Lower lobe of right lung (tissue), 2 donors: ENCODE measurements around the gene PMAIP1. TPM values are rescaled to one million over a fixed set of nuclear protein-coding genes. Genes with fewer than 3 reads are reported as not detected.
A peak's percentile ranks its signal among the peaks of the same experiment; 100 is the strongest.

Experiments
- ATAC-seq, 2 donors: fragments of 200-7000 bp; cut with Tn5 transposase; one replicate each; pipeline ENCODE4 v1.9.1; 2020 to 2022; ENCODE audit warnings: mild to moderate bottlenecking in 2 of 2, moderate library complexity in 2 of 2
- DNase-seq: peaks from one replicate; pipeline ENCODE4 v3.0.0-alpha.2; 2020
- H3K27ac ChIP-seq: fragments of 200-600 bp; one replicate; pipeline ENCODE4 v1.8.0; 2022
- H3K27me3 ChIP-seq: fragments of 200-600 bp; one replicate; pipeline ENCODE4 v1.8.0; 2022; ENCODE audit warnings: low read depth
- H3K36me3 ChIP-seq: fragments of 200-600 bp; one replicate; pipeline ENCODE4 v1.8.0; 2022; ENCODE audit warnings: mild to moderate bottlenecking
- H3K4me1 ChIP-seq: fragments of 200-600 bp; one replicate; pipeline ENCODE4 v1.8.0; 2022
- H3K4me3 ChIP-seq: fragments of 200-600 bp; one replicate; pipeline ENCODE4 v1.8.0; 2022; ENCODE audit warnings: mild to moderate bottlenecking
- H3K9me3 ChIP-seq: fragments of 200-600 bp; one replicate; pipeline ENCODE4 v1.8.0; 2022
- intact Hi-C: fragments of 100-400 bp; cut with DNase I; formaldehyde crosslinking; loops from one replicate; pipeline ENCODE4 v1.11.0; 2022
- total RNA-seq: library from RNA; stranded (reverse); fragmentation: NEBNext Ultra II Directional; extraction: Animal tissue kit (Norgen Biotek cat#: 25700); gene quantifications from one replicate; pipeline ENCODE4 v1.2.1, GENCODE V29; 2021
- TF ChIP-seq, protein P1 (sequence below): fragments of 200-600 bp; IDR thresholded peaks from one replicate; pipeline ENCODE4 v1.8.0; 2022; ENCODE audit warnings: antibody characterized with exemption, mild to moderate bottlenecking
- donor health status: DM: no; HTN: yes; CAD: no; lungs with severe emphysema.

The PMAIP1 gene
- total RNA-seq, 1 donor from 2014 or later: 1.6 TPM

DNA sequence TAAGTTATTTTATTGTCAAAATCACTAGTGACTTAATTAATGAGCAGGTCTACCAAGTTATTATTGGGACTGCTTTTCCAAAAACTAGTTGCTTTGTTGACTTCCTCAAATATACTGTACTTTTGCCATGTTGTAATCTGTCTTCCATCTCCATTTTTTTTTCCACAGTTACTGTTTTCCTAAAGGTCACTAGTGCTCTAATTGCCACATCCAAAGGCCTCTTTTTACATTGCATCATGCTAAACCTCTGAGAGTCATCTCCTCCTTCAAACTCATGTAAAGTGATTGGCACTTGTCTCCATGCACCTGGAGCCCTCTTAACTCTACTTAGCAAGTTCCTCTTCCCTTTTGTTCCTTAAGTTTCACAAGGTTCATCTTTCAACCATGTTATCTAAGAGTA lies 11.8 kb downstream of the PMAIP1 start:
- Histone ChIP-seq H3K9me3 (no peaks in the 10 kb centered on the region), H3K36me3 (no peaks in the 10 kb centered on the region), H3K4me1 (no peaks in the 10 kb centered on the region), H3K4me3 (no peak overlapping the region), H3K27me3 (peaks cover 14% of the 10 kb centered on the region), H3K27ac (no peak overlapping the region)
- intact Hi-C loops: no loop called here
- DNase-seq (no peak), ATAC-seq (peak; percentile 58 to 64)
- TF ChIP-seq, protein P1, sequence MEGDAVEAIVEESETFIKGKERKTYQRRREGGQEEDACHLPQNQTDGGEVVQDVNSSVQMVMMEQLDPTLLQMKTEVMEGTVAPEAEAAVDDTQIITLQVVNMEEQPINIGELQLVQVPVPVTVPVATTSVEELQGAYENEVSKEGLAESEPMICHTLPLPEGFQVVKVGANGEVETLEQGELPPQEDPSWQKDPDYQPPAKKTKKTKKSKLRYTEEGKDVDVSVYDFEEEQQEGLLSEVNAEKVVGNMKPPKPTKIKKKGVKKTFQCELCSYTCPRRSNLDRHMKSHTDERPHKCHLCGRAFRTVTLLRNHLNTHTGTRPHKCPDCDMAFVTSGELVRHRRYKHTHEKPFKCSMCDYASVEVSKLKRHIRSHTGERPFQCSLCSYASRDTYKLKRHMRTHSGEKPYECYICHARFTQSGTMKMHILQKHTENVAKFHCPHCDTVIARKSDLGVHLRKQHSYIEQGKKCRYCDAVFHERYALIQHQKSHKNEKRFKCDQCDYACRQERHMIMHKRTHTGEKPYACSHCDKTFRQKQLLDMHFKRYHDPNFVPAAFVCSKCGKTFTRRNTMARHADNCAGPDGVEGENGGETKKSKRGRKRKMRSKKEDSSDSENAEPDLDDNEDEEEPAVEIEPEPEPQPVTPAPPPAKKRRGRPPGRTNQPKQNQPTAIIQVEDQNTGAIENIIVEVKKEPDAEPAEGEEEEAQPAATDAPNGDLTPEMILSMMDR: no peak

DNA sequence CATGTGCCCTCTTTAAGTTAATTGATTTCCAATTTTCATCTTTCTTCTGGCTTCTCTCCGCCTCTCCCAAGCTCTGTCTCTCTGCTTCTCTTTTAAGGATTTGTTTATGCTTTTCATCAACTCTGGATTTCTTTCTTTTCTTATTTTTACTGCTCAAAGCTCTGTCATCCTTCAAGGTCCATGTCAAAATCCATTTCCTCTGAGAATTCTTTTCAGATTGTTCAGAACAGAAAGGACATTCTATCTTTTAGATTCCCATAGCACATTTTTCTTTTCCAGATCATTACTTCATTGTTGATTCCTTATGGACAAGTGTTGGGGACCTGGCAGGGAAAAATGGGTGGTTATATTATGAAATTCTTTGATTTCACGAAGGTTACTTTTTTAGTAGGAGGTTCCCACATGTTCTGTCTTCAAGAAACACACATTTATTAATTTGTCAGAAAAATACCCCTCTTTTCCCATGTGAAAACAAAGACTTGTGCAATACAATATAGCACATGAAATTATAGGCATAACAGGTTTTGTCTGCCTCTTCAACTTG lies 12.3 kb downstream of the PMAIP1 start:
- Histone ChIP-seq H3K36me3 (no peaks in the 10 kb centered on the region), H3K9me3 (no peaks in the 10 kb centered on the region), H3K27me3 (peaks cover 14% of the 10 kb centered on the region), H3K27ac (no peak overlapping the region), H3K4me1 (peaks cover under 1% of the 10 kb centered on the region), H3K4me3 (no peak overlapping the region)
- DNase-seq (no peak), ATAC-seq (no peak)
- TF ChIP-seq, protein P1: no peak
- intact Hi-C loops: no loop called here

DNA sequence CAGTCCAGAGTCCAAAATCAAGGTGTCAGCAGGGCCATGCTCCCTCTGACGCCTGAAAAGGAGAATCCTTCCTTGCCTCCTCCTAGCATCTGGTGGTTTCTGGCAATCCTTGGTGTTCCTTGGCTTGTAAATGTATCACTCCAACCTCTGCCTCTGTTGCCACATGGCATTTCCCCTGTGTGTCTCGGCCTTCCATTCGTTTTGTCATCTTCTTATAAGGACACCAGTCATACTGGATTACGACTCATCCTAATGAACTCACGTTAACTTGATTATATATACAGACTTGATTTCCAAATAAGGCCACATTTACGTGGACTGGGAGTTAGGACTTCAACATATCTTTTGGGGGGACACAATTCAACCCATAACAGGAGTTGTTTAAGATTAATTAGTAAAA lies 15.8 kb downstream of the PMAIP1 start:
- Histone ChIP-seq H3K27ac (no peak overlapping the region), H3K36me3 (no peaks in the 10 kb centered on the region), H3K4me3 (no peak overlapping the region), H3K4me1 (peaks cover 11% of the 10 kb centered on the region), H3K9me3 (no peaks in the 10 kb centered on the region), H3K27me3 (no peaks in the 10 kb centered on the region)
- TF ChIP-seq, protein P1: no peak
- ATAC-seq: no peak
- DNase-seq: no peak
- intact Hi-C loops: no loop called here

DNA sequence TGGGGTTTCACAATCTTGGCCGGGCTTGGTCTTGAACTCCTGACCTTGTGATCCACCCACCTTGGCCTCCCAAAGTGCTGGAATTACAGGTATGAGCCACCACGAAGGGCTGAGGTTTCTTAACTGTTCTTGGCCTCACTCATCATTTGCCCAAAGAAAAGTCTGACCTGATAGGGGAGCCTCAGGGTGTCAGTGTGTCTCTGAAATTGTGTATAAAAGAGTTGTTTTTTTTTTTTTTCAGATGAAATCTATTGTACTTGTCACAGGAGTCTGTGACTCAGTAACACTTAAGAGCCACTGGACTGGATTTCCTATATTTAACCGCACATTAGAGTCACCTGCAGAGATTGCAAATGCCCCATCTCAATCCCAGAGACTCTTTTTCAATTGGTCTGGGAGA lies 16.9 kb downstream of the PMAIP1 start:
- no peak for DNase-seq
- TF ChIP-seq, protein P1: no peak
- H3K4me1 ChIP-seq: peaks cover 11% of the 10 kb centered on the region
- H3K36me3 ChIP-seq: no peaks in the 10 kb centered on the region
- intact Hi-C loops: no loop called here
- H3K9me3 ChIP-seq: no peaks in the 10 kb centered on the region
- no peak for ATAC-seq
- no peaks in the 10 kb centered on the region for H3K27me3 ChIP-seq
- H3K4me3 ChIP-seq: no peak overlapping the region
- no peak overlapping the region for H3K27ac ChIP-seq

DNA sequence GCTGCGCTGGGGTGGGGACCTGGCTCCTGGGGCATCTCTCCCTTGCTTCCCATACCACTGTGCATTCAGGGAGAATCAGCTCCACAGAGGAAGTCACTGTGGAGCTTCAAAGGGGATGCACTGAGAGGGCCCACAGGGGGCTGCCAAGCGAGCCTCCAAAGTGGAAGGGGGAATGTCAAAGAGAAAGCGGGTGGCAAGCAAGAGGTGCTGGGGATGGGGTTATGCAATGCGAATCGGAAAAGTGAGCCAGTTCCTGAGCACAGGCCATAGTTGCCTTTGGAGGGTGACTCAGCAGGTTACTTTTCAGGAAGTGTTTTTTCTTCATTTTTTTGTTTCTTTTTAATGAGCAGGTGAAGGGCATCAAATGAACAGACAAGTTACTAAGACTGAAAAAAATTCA lies 17.6 kb downstream of the PMAIP1 start:
- no peaks in the 10 kb centered on the region for H3K36me3 ChIP-seq
- H3K9me3 ChIP-seq: no peaks in the 10 kb centered on the region
- TF ChIP-seq, protein P1: no peak
- peaks cover 11% of the 10 kb centered on the region for H3K4me1 ChIP-seq
- no peak overlapping the region for H3K4me3 ChIP-seq
- intact Hi-C loops: no loop called here
- no peaks in the 10 kb centered on the region for H3K27me3 ChIP-seq
- ATAC-seq (peak; percentile 67 to 68), DNase-seq (no peak)
- H3K27ac ChIP-seq: no peak overlapping the region
